Neural progenitor cell (in vitro differentiated cells): ENCODE results near the gene ADAM23. TPM values are rescaled to one million over a fixed set of nuclear protein-coding genes. Genes with fewer than 3 reads are reported as not detected.

ENCODE experiments used
- DNase-seq: peaks from one replicate; pipeline ENCODE4 v3.0.0-alpha.2; 2016; ENCODE audit warnings: low spot score
- H2AFZ ChIP-seq: fragments of 200-600 bp; sonication (generic); replicated peaks from 2 replicates; pipeline ENCODE4 v1.6.1; 2016; ENCODE audit warnings: antibody characterized with exemption
- H3F3A ChIP-seq: fragments of 200-600 bp; sonication (generic); 2 replicates; pipeline ENCODE4 v1.6.1; 2016; ENCODE audit warnings: antibody characterized with exemption, low read depth
- H3K27ac ChIP-seq: fragments of 200-600 bp; sonication (generic); 2 replicates; pipeline ENCODE4 v1.5.1; 2016; ENCODE audit warnings: mild to moderate bottlenecking
- H3K27me3 ChIP-seq: fragments of 200-600 bp; sonication (generic); 2 replicates; pipeline ENCODE4 v1.6.1; 2016; ENCODE audit warnings: mild to moderate bottlenecking, moderate library complexity
- H3K36me3 ChIP-seq: fragments of 200-600 bp; sonication (generic); 2 replicates; pipeline ENCODE4 v1.5.1; 2016
- H3K4me1 ChIP-seq: fragments of 200-600 bp; sonication (generic); 2 replicates; pipeline ENCODE4 v1.6.1; 2016; ENCODE audit warnings: mixed run types
- H3K4me2 ChIP-seq: fragments of 200-600 bp; sonication (generic); 2 replicates; pipeline ENCODE4 v1.6.1; 2016
- H3K4me3 ChIP-seq: fragments of 200-600 bp; sonication (generic); 2 replicates; pipeline ENCODE4 v1.5.1; 2016
- H3K79me2 ChIP-seq: fragments of 200-600 bp; sonication (generic); 2 replicates; pipeline ENCODE4 v1.6.1; 2016; ENCODE audit warnings: low read depth
- H3K9ac ChIP-seq: fragments of 200-600 bp; sonication (generic); 2 replicates; pipeline ENCODE4 v1.6.1; 2016
- H3K9me3 ChIP-seq: fragments of 200-600 bp; sonication (generic); 2 replicates; pipeline ENCODE4 v1.5.1; 2016; ENCODE audit warnings: low read depth
- H4K20me1 ChIP-seq: fragments of 200-600 bp; sonication (generic); 2 replicates; pipeline ENCODE4 v1.6.1; 2016; ENCODE audit warnings: low read depth
- H3K27ac Mint-ChIP-seq: 3 replicates; pipeline ENCODE4 v1.8.0; 2021; ENCODE audit warnings: mixed read lengths
- H3K27me3 Mint-ChIP-seq: 2 replicates; pipeline ENCODE4 v1.8.0; 2022; ENCODE audit warnings: low read depth, mild to moderate bottlenecking, inconsistent platforms, moderate library complexity, mixed read lengths; ENCODE audit not compliant: insufficient read depth
- H3K36me3 Mint-ChIP-seq: 3 replicates; pipeline ENCODE4 v1.8.0; 2021; ENCODE audit warnings: mixed read lengths
- H3K4me1 Mint-ChIP-seq: 3 replicates; pipeline ENCODE4 v1.8.0; 2021; ENCODE audit warnings: mixed read lengths
- H3K4me3 Mint-ChIP-seq: 3 replicates; pipeline ENCODE4 v1.8.0; 2021; ENCODE audit warnings: mild to moderate bottlenecking, moderate library complexity, mixed read lengths
- H3K9me3 Mint-ChIP-seq: 3 replicates; pipeline ENCODE4 v1.8.0; 2020; ENCODE audit warnings: mixed read lengths
- EZH2 ChIP-seq: fragments of 200-600 bp; sonication (generic); IDR thresholded peaks from 2 replicates; pipeline ENCODE4 v1.6.1; 2017; ENCODE audit warnings: antibody characterized with exemption, mild to moderate bottlenecking, moderate library complexity
- EZH2phosphoT487 ChIP-seq: fragments of 200-600 bp; sonication (generic); IDR thresholded peaks from 2 replicates; pipeline ENCODE4 v1.6.1; 2017; ENCODE audit warnings: antibody characterized with exemption
- total RNA-seq: library from RNA; depleted of rRNA; stranded (reverse); fragments of >200 nt; gene quantifications from 2 replicates; pipeline ENCODE4 v1.2.3, GENCODE V29; 2015; ENCODE audit warnings: low replicate concordance
- TF ChIP-seq, protein P1 (sequence below): fragments of 200-600 bp; sonication (generic); IDR thresholded peaks from 2 replicates; pipeline ENCODE4 v1.5.1; 2017; ENCODE audit warnings: antibody characterized with exemption, mild to moderate bottlenecking

The ADAM23 gene
- total RNA-seq, 1 donor from 2014 or later, result 17.2 TPM

DNA sequence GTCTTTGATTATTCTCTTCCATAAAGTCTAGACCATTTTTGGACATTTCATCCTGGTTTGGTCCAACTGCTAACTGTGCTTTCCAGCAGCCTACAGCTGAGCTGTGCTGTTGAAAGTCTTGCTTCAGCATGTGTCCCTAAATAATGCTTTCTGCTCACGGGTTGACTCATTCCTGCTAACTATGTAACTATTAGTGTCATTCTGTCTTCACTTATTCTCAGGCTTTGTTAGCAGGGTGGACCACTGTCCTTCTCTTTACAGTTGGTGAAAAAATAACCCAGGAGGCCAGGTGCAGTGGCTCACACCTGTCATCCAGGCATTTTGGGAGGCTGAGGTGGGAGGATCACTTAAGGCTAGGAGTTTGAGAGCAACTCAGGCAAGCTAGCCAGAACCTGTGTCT is 8.9 kb downstream of the ADAM23 start:
- Histone ChIP-seq H3K27ac (no peak overlapping the region), H3K9me3 (no peaks in the 10 kb centered on the region), H4K20me1 (no peaks in the 10 kb centered on the region), H3K27me3 (no peaks in the 10 kb centered on the region), H3K36me3 (no peaks in the 10 kb centered on the region), H3K9ac (no peak overlapping the region), H3K79me2 (peaks cover under 1% of the 10 kb centered on the region), H3F3A (no peaks in the 10 kb centered on the region), H3K4me2 (no peak overlapping the region), H3K4me1 (no peaks in the 10 kb centered on the region), H3K4me3 (no peak overlapping the region), H2AFZ (no peak overlapping the region)
- DNase-seq, result no peak
- Mint-ChIP-seq H3K4me1 (peaks cover 5% of the 10 kb centered on the region), H3K9me3 (no peaks in the 10 kb centered on the region), H3K27me3 (peaks cover 4% of the 10 kb centered on the region), H3K36me3 (peaks cover 18% of the 10 kb centered on the region), H3K27ac (no peak overlapping the region), H3K4me3 (no peak overlapping the region)
- TF ChIP-seq, protein P1, sequence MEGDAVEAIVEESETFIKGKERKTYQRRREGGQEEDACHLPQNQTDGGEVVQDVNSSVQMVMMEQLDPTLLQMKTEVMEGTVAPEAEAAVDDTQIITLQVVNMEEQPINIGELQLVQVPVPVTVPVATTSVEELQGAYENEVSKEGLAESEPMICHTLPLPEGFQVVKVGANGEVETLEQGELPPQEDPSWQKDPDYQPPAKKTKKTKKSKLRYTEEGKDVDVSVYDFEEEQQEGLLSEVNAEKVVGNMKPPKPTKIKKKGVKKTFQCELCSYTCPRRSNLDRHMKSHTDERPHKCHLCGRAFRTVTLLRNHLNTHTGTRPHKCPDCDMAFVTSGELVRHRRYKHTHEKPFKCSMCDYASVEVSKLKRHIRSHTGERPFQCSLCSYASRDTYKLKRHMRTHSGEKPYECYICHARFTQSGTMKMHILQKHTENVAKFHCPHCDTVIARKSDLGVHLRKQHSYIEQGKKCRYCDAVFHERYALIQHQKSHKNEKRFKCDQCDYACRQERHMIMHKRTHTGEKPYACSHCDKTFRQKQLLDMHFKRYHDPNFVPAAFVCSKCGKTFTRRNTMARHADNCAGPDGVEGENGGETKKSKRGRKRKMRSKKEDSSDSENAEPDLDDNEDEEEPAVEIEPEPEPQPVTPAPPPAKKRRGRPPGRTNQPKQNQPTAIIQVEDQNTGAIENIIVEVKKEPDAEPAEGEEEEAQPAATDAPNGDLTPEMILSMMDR, result no peak
- TF ChIP-seq EZH2phosphoT487 (no peak), EZH2 (no peak)

DNA sequence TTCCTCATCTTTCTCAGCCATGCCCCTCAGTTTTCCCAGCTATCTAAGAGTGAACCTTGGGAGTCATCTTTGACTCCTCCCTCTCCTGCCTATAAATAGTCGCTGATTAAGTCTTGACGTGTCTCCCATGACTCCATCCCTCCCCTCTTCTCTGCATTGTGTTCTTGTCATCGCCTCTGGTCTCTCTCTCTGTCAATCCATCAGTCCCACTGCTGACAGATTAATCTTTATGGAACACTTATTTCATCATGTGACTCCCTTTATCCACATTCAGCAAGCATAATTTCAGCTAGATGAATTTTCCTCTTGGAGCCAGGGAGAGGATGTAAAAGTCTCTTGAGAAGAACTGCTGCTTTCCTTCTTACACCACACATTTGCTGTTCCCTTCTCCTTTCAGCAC is 9.4 kb downstream of the ADAM23 start:
- Histone ChIP-seq H3K27ac (no peak overlapping the region), H3K4me3 (no peak overlapping the region), H3K9me3 (no peaks in the 10 kb centered on the region), H3K36me3 (no peaks in the 10 kb centered on the region), H3K4me2 (no peak overlapping the region), H3K4me1 (no peaks in the 10 kb centered on the region), H3F3A (no peaks in the 10 kb centered on the region), H3K9ac (no peak overlapping the region), H4K20me1 (no peaks in the 10 kb centered on the region), H2AFZ (no peak overlapping the region), H3K27me3 (no peaks in the 10 kb centered on the region), H3K79me2 (no peaks in the 10 kb centered on the region)
- no peak overlapping the region for H3K27ac Mint-ChIP-seq
- H3K36me3 Mint-ChIP-seq, result peaks cover 18% of the 10 kb centered on the region
- TF ChIP-seq EZH2phosphoT487 (no peak), EZH2 (no peak)
- TF ChIP-seq, protein P1, result no peak
- no peaks in the 10 kb centered on the region for H3K9me3 Mint-ChIP-seq
- H3K4me1 Mint-ChIP-seq, result peaks cover 8% of the 10 kb centered on the region
- DNase-seq, result no peak
- no peak overlapping the region for H3K4me3 Mint-ChIP-seq
- H3K27me3 Mint-ChIP-seq, result peaks cover 4% of the 10 kb centered on the region

DNA sequence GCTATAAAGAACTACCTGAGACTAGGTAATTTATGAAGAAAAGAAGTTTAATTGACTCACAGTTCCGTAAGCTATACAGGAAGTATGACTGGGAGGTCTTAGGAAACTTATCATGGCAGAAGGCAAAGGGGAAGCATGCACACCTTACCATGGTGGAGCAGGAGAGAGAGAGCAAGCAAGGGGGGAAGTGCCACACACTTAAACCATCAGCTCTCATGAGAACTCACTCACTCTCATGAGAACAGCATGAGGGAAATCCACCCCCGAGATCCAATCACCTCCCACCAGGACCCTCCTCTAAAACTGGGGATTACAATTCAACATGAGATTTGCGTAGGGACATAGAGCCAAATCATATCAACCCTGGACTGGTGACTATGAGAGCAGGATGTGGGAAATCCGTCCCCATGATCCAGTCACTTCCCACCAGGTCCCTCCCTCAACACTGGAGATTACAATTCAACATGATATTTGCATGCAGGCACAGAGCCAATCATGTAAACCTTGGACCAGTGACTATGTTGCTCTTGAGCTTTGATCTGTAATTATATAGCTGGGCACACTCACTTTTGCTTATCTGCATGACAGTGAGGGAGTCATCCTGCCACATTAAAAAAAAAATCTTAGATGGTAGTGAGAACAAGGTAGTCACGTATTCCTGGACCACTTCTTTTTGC is 12.9 kb downstream of the ADAM23 start:
- H3K9me3 Mint-ChIP-seq, result no peaks in the 10 kb centered on the region
- Histone ChIP-seq H3K27ac (no peak overlapping the region), H3K4me1 (no peaks in the 10 kb centered on the region), H2AFZ (no peak overlapping the region), H3K4me3 (no peak overlapping the region), H3K27me3 (no peaks in the 10 kb centered on the region), H3K4me2 (no peak overlapping the region), H3K9ac (no peak overlapping the region), H3K36me3 (no peaks in the 10 kb centered on the region), H3K9me3 (no peaks in the 10 kb centered on the region), H3F3A (peaks cover under 1% of the 10 kb centered on the region), H4K20me1 (no peaks in the 10 kb centered on the region), H3K79me2 (no peaks in the 10 kb centered on the region)
- peaks cover 8% of the 10 kb centered on the region for H3K4me1 Mint-ChIP-seq
- H3K27me3 Mint-ChIP-seq, result peaks cover 2% of the 10 kb centered on the region
- TF ChIP-seq, protein P1, result no peak
- TF ChIP-seq EZH2 (no peak), EZH2phosphoT487 (no peak)
- no peak overlapping the region for H3K27ac Mint-ChIP-seq
- no peak overlapping the region for H3K4me3 Mint-ChIP-seq
- peaks cover 9% of the 10 kb centered on the region for H3K36me3 Mint-ChIP-seq
- DNase-seq, result no peak
